ENCODE results near the gene RHBDL1.

GRCh38 chr16:672851-673250 lies 2.6 kb upstream of the RHBDL1 start:
- no peak for TF ChIP-seq EP300 (IDR thresholded peaks at IDR 0.05; ENCODE audit: low read length)
- no peak for TF ChIP-seq LARP7 (IDR thresholded peaks at IDR 0.05)
- no peak for TF ChIP-seq STAG1 (CRISPR knock-in tag; IDR thresholded peaks at IDR 0.05; ENCODE audit: borderline replicate concordance)

All from K562 (cell line).